Testis (tissue), 2 donors: ENCODE data around the gene SYNE2.

ENCODE experiments used
- POLR2A ChIP-seq: fragments of 450-650 bp; IDR thresholded peaks from one replicate; pipeline ENCODE4 v1.6.1; 2017; ENCODE audit warnings: antibody characterized with exemption, mild to moderate bottlenecking, moderate library complexity
- TF ChIP-seq, protein P1 (sequence below), 3 experiments: fragments of 450-650 bp in 2 of 3; fragments of 200-600 bp in 1 of 3; sonication (generic) in 1 of 3; IDR thresholded peaks; one replicate each; pipeline ENCODE4 v1.5.1; 2016 to 2019; ENCODE audit warnings: antibody characterized with exemption in 3 of 3, mild to moderate bottlenecking in 2 of 3, moderate library complexity in 1 of 3

DNA sequence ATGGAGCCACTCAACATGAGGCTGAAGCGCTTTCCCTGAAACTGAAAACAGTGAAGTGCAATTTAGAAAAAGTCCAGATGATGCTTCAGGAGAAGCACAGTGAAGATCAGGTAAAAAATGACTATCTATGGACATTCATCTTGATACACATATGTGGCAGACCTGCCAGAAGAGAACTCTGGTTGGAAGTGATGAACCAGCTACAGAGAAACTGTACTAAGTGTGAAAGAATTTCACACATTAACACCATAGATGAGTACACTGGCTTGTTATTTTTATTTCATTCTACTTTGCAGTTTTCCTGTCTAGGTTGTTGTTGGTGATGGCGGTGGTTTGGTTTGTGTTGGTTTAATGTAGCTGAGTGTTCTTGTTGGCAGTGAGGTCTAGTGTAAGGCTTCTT, 266.7 kb downstream of the SYNE2 start:
- no peak for TF ChIP-seq POLR2A
- TF ChIP-seq, protein P1, sequence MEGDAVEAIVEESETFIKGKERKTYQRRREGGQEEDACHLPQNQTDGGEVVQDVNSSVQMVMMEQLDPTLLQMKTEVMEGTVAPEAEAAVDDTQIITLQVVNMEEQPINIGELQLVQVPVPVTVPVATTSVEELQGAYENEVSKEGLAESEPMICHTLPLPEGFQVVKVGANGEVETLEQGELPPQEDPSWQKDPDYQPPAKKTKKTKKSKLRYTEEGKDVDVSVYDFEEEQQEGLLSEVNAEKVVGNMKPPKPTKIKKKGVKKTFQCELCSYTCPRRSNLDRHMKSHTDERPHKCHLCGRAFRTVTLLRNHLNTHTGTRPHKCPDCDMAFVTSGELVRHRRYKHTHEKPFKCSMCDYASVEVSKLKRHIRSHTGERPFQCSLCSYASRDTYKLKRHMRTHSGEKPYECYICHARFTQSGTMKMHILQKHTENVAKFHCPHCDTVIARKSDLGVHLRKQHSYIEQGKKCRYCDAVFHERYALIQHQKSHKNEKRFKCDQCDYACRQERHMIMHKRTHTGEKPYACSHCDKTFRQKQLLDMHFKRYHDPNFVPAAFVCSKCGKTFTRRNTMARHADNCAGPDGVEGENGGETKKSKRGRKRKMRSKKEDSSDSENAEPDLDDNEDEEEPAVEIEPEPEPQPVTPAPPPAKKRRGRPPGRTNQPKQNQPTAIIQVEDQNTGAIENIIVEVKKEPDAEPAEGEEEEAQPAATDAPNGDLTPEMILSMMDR (IDR thresholded peaks at IDR 0.05), result no peak
